ENCODE results near the gene ENKUR.

The ENKUR gene

GRCh38 chr10:24983130-24983529 is 32.8 kb downstream of the ENKUR start:
- Histone ChIP-seq H3K4me2 (ENCODE audit: insufficient read depth, low read length) (no peak overlapping the region), H3K79me2 (ENCODE audit: insufficient read depth, low read length) (no peaks in the 10 kb centered on the region), H3K9ac (ENCODE audit: low read depth, low read length) (no peak overlapping the region), H3K36me3 (ENCODE audit: insufficient read depth, low read length) (no peaks in the 10 kb centered on the region), H4K20me1 (ENCODE audit: insufficient read depth, low read length) (no peaks in the 10 kb centered on the region), H3K4me1 (ENCODE audit: insufficient read depth, low read length) (no peaks in the 10 kb centered on the region), H3K9me3 (ENCODE audit: insufficient read depth, low read length, severe bottlenecking) (no peaks in the 10 kb centered on the region), H3K4me3 (ENCODE audit: low read depth in 1 of 2, low read length in 2 of 2) (no peak overlapping the region), H3K27me3 (ENCODE audit: insufficient read depth, low read length, poor library complexity) (no peaks in the 10 kb centered on the region), H3K27ac (ENCODE audit: low read length) (no peak overlapping the region), H2AFZ (ENCODE audit: low read depth, low read length) (no peak overlapping the region)
- TF ChIP-seq CTCF (IDR thresholded peaks at IDR 0.05; ENCODE audit: borderline replicate concordance, extremely low read depth, low read length, poor library complexity, severe bottlenecking): no peak
- no peak for DNase-seq
- ATAC-seq (ENCODE audit: insufficient read depth, low read depth): no peak

- no peak overlapping the region for H3K4me3 ChIP-seq (ENCODE audit: low read depth in 1 of 2, low read length in 2 of 2)
- no peaks in the 10 kb centered on the region for H3K79me2 ChIP-seq (ENCODE audit: insufficient read depth, low read length)
- no peak overlapping the region for H3K9ac ChIP-seq (ENCODE audit: low read depth, low read length)
- TF ChIP-seq CTCF (IDR thresholded peaks at IDR 0.05; ENCODE audit: borderline replicate concordance, extremely low read depth, low read length, poor library complexity, severe bottlenecking): no peak
- no peak for TF ChIP-seq EZH2 (IDR thresholded peaks at IDR 0.05; ENCODE audit: borderline replicate concordance, low read depth, low read length, severe bottlenecking)
- ATAC-seq (ENCODE audit: insufficient read depth, low read depth) (no peak), DNase-seq (no peak)
- H3K4me2 ChIP-seq (ENCODE audit: insufficient read depth, low read length): no peak overlapping the region
- no peak overlapping the region for H3K27ac ChIP-seq (ENCODE audit: low read length)
- no peaks in the 10 kb centered on the region for H3K9me3 ChIP-seq (ENCODE audit: insufficient read depth, low read length, severe bottlenecking)
- H2AFZ ChIP-seq (ENCODE audit: low read depth, low read length): no peak overlapping the region
- H3K36me3 ChIP-seq (ENCODE audit: insufficient read depth, low read length): no peaks in the 10 kb centered on the region
- H4K20me1 ChIP-seq (ENCODE audit: insufficient read depth, low read length): no peaks in the 10 kb centered on the region
- no peaks in the 10 kb centered on the region for H3K4me1 ChIP-seq (ENCODE audit: insufficient read depth, low read length)
- no peaks in the 10 kb centered on the region for H3K27me3 ChIP-seq (ENCODE audit: insufficient read depth, low read length, poor library complexity)
These were observed 33.4 kb downstream of the ENKUR start for GRCh38 chr10:24982319-24983112.

- Histone ChIP-seq H3K9me3 (ENCODE audit: insufficient read depth, low read length, severe bottlenecking) (no peaks in the 10 kb centered on the region), H3K9ac (ENCODE audit: low read depth, low read length) (no peak overlapping the region), H4K20me1 (ENCODE audit: insufficient read depth, low read length) (no peaks in the 10 kb centered on the region), H3K27me3 (ENCODE audit: insufficient read depth, low read length, poor library complexity) (no peaks in the 10 kb centered on the region), H2AFZ (ENCODE audit: low read depth, low read length) (no peak overlapping the region), H3K36me3 (ENCODE audit: insufficient read depth, low read length) (no peaks in the 10 kb centered on the region), H3K79me2 (ENCODE audit: insufficient read depth, low read length) (no peaks in the 10 kb centered on the region), H3K4me1 (ENCODE audit: insufficient read depth, low read length) (no peaks in the 10 kb centered on the region), H3K4me2 (ENCODE audit: insufficient read depth, low read length) (no peak overlapping the region), H3K27ac (ENCODE audit: low read length) (no peak overlapping the region), H3K4me3 (ENCODE audit: low read depth in 1 of 2, low read length in 2 of 2) (no peak overlapping the region)
- TF ChIP-seq CTCF (IDR thresholded peaks at IDR 0.05; ENCODE audit: borderline replicate concordance, extremely low read depth, low read length, poor library complexity, severe bottlenecking) (no peak), EZH2 (IDR thresholded peaks at IDR 0.05; ENCODE audit: borderline replicate concordance, low read depth, low read length, severe bottlenecking) (no peak)
- DNase-seq (no peak), ATAC-seq (ENCODE audit: insufficient read depth, low read depth) (no peak)
These were observed 34.7 kb downstream of the ENKUR start for GRCh38 chr10:24981161-24981710.

All from DND-41 (cell line).